GM21528 (cell line): ENCODE data around the gene CABP4.

Experiments used
- ATAC-seq: cut with Tn5 transposase; IDR thresholded peaks from one replicate; pipeline ENCODE4 v1.9.1; 2021; ENCODE audit warnings: mild to moderate bottlenecking, moderate library complexity; ENCODE audit not compliant: unreplicated experiment, low FRiP score

The CABP4 gene

DNA sequence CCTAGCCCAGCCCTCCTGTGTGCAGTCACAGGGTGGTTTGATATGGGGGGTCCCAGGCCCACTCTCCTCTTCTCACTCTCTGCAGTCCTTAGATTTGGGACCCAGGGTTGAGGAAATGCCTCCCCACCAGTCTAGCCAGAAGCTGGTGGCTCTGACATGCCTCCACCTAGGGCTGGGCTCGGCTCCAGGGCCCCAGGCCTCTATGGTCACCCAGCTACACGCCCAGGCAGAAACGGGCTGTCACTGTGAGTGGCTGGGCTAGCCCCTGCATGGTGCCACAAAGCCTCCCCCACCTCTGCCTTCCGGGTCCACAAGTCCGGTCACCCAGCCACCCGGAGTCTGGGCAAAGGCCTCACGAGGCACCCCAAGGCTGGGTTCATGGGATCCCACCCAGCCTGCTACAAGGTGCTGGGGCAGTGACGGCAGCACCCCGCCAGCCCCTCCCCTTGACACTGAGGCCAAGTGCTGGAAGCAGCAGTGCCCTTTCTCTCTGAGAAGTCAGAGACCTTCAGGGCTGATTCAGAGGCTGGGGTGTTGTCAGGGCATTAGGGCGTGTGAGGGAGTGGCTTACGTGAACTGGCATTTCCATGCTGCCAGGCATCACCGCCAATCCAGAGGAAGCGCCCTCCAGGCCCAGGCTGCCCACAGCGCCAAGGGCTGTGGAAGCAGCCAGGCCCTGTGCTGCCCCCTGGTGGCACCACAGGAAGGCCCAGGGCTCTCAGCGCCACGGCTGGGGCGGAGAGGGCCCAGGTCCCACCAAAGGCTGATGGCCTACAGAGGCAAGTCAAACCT is 50.6 kb downstream of the CABP4 start:
- no peak for ATAC-seq

DNA sequence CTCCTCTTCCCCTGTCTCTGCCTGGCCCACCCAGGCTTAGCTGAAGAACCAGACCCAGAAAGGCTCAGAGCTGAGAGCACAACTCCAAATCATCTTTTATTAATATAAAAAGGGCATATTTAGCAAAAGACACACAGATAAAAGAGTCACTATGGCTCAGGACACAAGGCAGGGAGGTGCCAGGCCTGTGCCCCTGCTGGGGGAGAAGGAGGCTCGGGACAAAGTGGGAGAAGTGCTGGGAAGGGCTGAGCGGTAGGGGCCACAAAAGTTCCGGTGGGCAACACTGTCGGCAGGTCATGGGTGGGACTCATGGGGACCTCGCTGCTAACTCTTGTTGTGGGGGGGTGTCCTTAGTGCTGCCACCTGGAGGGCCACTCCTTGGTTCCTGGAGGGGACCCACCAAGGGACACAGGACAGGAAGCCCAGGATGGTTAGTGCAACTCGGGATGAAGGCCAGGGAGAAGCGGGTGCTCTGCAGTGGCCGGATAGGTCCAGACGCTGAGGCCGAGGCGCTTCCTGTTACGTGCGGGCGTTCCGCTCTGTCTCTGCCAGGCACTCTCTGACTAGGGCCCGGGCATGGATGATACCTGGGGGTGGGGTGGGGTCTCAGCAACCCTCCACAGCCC is 51.4 kb downstream of the CABP4 start:
- ATAC-seq: no peak

DNA sequence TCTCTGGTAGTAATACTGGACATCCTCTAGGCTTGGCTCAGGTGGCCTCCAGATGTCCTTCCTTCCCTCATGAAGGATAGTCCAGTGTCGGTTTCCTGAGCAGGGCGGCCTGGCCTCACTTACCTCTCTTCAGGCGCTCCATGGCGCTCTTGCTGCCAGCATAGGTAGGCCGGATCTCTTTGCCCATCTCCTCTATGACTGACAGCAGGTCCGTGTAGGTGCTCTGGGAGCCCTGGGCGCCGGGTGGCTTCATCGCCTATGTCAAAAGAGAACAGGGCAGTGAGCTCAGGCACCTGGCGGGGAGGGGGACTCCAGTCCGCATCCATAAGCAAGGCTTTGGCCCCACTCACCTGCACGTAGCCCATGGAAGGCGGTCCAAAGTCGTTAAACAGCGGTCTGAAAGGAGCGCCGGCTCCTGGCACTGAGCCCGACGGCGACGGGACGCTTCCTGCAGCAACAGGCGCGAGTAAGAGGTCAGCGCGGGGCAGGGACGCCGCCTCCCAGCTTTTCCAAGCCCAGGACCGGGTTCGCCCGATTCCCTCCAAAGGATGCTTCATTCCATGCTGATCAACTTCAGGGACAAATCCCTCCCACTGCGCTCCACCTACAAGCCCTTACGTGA is 52.2 kb downstream of the CABP4 start:
- no peak for ATAC-seq

DNA sequence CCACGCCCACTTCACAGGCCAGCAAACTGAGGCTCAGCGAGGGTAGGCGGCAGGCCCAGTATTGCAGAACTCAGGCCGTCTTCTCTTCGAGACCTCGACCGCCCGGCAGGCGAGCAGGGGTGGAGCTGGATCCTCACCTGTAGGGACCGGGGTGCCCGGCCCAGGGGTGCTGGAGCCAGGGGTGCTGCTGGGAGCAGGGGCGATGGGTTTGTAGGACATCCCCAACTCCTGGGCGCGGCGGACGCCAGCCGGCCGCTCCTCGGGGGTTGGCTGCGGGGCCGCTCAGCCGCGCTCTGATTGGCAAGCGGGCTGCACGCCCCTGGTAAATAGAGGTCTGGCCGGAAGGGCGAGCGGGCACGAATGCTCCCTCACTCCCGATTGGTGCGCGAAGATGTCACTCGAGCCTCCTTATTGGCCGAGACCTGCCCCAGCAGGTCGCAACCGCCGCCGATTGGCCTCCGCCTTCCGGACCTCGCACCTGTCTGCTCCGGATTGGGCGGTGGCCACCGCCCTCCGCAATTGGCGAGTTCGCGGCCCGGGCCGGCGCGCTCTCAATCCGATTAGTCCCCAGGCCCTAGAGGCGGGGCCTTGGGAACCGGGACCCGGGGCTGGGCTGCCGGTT is 52.8 kb downstream of the CABP4 start, which contains the start of gene CDK2AP2:
CDK2AP2 (minus strand) TSS at position 299 of the 622 bp plus-strand sequence; CDS start at position 219, 80 bp downstream.
- peak; percentile 59 for ATAC-seq

DNA sequence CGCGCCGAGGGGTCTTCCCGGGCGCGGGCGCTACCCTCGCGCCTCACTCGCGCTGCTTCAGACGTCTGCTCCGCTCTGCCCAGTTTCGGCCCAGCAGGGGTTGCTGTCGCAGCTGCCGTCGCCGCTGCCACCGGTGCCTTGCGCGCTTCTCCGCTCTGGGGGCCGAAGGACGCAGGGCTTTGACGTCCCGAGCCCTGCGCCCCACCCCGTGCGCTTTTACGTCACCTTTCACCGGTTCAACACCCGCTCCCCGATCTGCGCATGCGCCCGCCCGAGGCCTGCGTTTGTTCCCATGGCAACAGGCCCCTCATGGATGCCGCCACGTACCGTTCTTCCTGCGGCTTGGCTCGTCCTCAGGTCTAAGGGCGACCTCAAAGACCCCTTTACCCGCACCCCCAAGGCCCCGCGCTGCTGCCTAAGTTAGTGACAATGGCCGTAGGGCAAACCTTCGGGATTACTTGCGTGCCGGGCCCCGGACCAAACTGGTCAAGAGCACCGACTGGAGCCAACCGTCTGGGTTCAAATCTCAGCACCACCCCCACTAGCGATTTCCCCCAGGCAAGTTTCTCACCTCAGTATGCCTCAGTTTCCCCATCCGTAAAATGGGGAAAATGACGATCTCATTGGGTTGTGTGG is 53.5 kb downstream of the CABP4 start:
- ATAC-seq: peak; percentile 33

DNA sequence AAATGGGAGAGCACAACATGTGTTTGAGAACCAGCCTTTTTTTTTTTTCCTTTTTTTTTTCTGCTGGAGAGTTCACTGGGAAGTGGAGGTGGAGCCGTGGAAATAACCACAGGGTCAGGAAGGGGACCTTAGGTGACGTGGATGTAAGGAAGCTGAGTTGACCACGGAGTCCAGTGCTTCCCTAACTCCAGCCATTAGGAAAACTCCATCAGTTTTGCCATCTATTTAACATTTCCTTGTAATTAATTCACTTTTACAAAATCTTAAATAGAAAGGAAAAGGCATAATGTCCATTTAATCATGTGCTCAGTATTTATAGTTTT is 54.8 kb downstream of the CABP4 start:
- no peak for ATAC-seq
